Endothelial cell of umbilical vein (primary cell): ENCODE data around the gene KHSRP. TPM values are rescaled to one million over a fixed set of nuclear protein-coding genes. Genes with fewer than 3 reads are reported as not detected.

Source experiments
- BruUV-seq: library from RNA; stranded (reverse); fragments of 400-500 nt; replicated peaks from 2 replicates; lab custom pipeline; 2021; lab: Mats Ljungman, UMichigan
- CTCF ChIA-PET: fragments of 300-600, 350-600 bp; sonication (Branson Sonifier 250); formaldehyde crosslinking; loops from one replicate; lab custom pipeline; 2021; ENCODE audit warnings: antibody characterized with exemption, inconsistent platforms; lab: Charles Lee
- POLR2A ChIA-PET: fragments of 300-600, 350-600 bp; sonication (Branson Sonifier 250); formaldehyde crosslinking; loops from one replicate; lab custom pipeline; 2021; ENCODE audit warnings: antibody characterized with exemption, inconsistent platforms; lab: Charles Lee
- DNase-seq: peaks from one replicate; pipeline ENCODE4 v3.0.0-alpha.2; 2011; ENCODE audit warnings: low read depth, low spot score
- FAIRE-seq: peaks from 2 replicates; lab custom pipeline; 2011; peaks lifted over from hg19 to GRCh38; lab: Jason Lieb, UNC
- H2AFZ ChIP-seq: 2 replicates; pipeline ENCODE4 v1.6.0; 2012; ENCODE audit warnings: low read depth, low read length, control low read depth, inconsistent platforms
- H3K27ac ChIP-seq: 2 replicates; pipeline ENCODE4 v1.5.1; 2011; ENCODE audit warnings: low read depth, mild to moderate bottlenecking, control low read depth, low read length, moderate library complexity; ENCODE audit not compliant: insufficient read depth
- H3K27me3 ChIP-seq, 2 experiments: 2 replicates each; pipeline versions ENCODE4 v1.6.0 to v1.6.1; 2011; ENCODE audit warnings: low read length in 2 of 2, mixed read lengths in 1 of 2; ENCODE audit not compliant: control insufficient read depth in 2 of 2, insufficient read depth in 2 of 2
- H3K36me3 ChIP-seq, 2 experiments: 2 replicates in 1 of 2; 3 replicates in 1 of 2; pipeline ENCODE4 v1.5.1; 2011; ENCODE audit warnings: low read length in 2 of 2, mild to moderate bottlenecking in 1 of 2, moderate library complexity in 1 of 2; ENCODE audit not compliant: control insufficient read depth in 2 of 2, insufficient read depth in 2 of 2; ENCODE audit errors: extremely low read depth in 1 of 2
- H3K4me1 ChIP-seq: 3 replicates; pipeline ENCODE4 v1.5.1; 2011; ENCODE audit warnings: mild to moderate bottlenecking, low read length; ENCODE audit not compliant: control insufficient read depth, insufficient read depth; ENCODE audit errors: extremely low read depth
- H3K4me2 ChIP-seq: 2 replicates; pipeline ENCODE4 v1.6.1; 2011; ENCODE audit warnings: low read length, control low read depth, mixed read lengths; ENCODE audit not compliant: insufficient read depth
- H3K4me3 ChIP-seq, 3 experiments: fragments of 200-600 bp in 1 of 3; sonication (generic), shearing (Covaris generic) in 1 of 3; replicated peaks in 1 of 3; 2 replicates each; pipeline ENCODE4 v1.5.1; 2011 to 2016; ENCODE audit warnings: control low read depth in 3 of 3, low read length in 3 of 3, mild to moderate bottlenecking in 2 of 3, inconsistent platforms in 1 of 3, low read depth in 1 of 3, moderate library complexity in 1 of 3; ENCODE audit not compliant: insufficient read depth in 1 of 3
- H3K79me2 ChIP-seq: 2 replicates; pipeline ENCODE4 v1.6.0; 2012; ENCODE audit warnings: low read length, inconsistent platforms; ENCODE audit not compliant: control insufficient read depth, insufficient read depth
- H3K9ac ChIP-seq: replicated peaks from 2 replicates; pipeline ENCODE3; 2011; ENCODE audit warnings: low read length, control low read depth; ENCODE audit not compliant: insufficient read depth; ENCODE audit errors: extremely low read depth
- H3K9me1 ChIP-seq: replicated peaks from 3 replicates; pipeline ENCODE4 v1.6.0; 2011; ENCODE audit warnings: mild to moderate bottlenecking, low read length; ENCODE audit not compliant: control insufficient read depth, insufficient read depth; ENCODE audit errors: extremely low read depth
- H3K9me3 ChIP-seq: replicated peaks from 2 replicates; pipeline ENCODE4 v1.5.1; 2012; ENCODE audit warnings: low read length, inconsistent platforms; ENCODE audit not compliant: control insufficient read depth, insufficient read depth
- H4K20me1 ChIP-seq: replicated peaks from 2 replicates; pipeline ENCODE3; 2011; ENCODE audit warnings: mild to moderate bottlenecking, low read length; ENCODE audit not compliant: control insufficient read depth, insufficient read depth; ENCODE audit errors: extremely low read depth
- EZH2 ChIP-seq: IDR thresholded peaks from 2 replicates; pipeline ENCODE4 v1.6.1; 2012; ENCODE audit warnings: borderline replicate concordance, low read depth, mild to moderate bottlenecking, moderate library complexity, low read length, inconsistent platforms; ENCODE audit not compliant: severe bottlenecking
- FOS ChIP-seq: IDR thresholded peaks from 2 replicates; pipeline ENCODE4 v1.6.1; 2011; ENCODE audit warnings: mild to moderate bottlenecking, low read length, moderate library complexity, borderline replicate concordance; ENCODE audit not compliant: insufficient read depth
- GATA2 ChIP-seq: IDR thresholded peaks from 2 replicates; pipeline ENCODE4 v1.7.0; 2011; ENCODE audit warnings: low read depth, mild to moderate bottlenecking, moderate library complexity, mixed read lengths, low read length; ENCODE audit not compliant: insufficient read length, insufficient read depth
- JUN ChIP-seq: IDR thresholded peaks from 2 replicates; pipeline ENCODE4 v1.6.1; 2011; ENCODE audit warnings: borderline replicate concordance, low read depth; ENCODE audit not compliant: insufficient read length, insufficient read depth
- MYC ChIP-seq: IDR thresholded peaks from one replicate; pipeline ENCODE4 v1.6.1; 2011; ENCODE audit warnings: mild to moderate bottlenecking, low read depth, low read length
- POLR2A ChIP-seq: IDR thresholded peaks from 2 replicates; pipeline ENCODE4 v1.6.1; 2012; ENCODE audit warnings: low read depth, mild to moderate bottlenecking, control low read depth, low read length
- POLR2AphosphoS5 ChIP-seq: IDR thresholded peaks from 2 replicates; pipeline ENCODE4 v1.6.1; 2012; ENCODE audit warnings: low read depth, mild to moderate bottlenecking, control low read depth, low read length, moderate library complexity; ENCODE audit not compliant: insufficient read depth
- dilution Hi-C: fragments of 300-500 bp; cut with MboI; formaldehyde crosslinking; loops from one replicate; pipeline ENCODE4 v1.15.0; 2019; ENCODE audit warnings: low sequenced_read_pairs; ENCODE audit not compliant: extremely low pct_ligation_motif_present
- intact Hi-C: fragments of 100-400 bp; cut with micrococcal nuclease; formaldehyde crosslinking; loops from one replicate; pipeline ENCODE4 v1.10.0; 2022
- polyA plus RNA-seq, 4 experiments: library from polyadenylated mRNA; depleted of rRNA in 3 of 4; stranded (reverse) in 3 of 4; unstranded in 1 of 4; fragments of >200 nt; gene quantifications; 2 replicates each; pipeline versions ENCODE4 v1.2.1 to v1.2.3, GENCODE V29; 2011 to 2012; ENCODE audit warnings: missing spikeins in 1 of 4
- total RNA-seq: library from RNA; stranded (reverse); gene quantifications from 2 replicates; pipeline ENCODE4 v1.2.3, GENCODE V29; 2021
- TF ChIP-seq, protein P1 (sequence below): IDR thresholded peaks from 2 replicates; pipeline ENCODE4 v1.6.1; 2011; ENCODE audit not compliant: insufficient read depth, insufficient read length
- TF ChIP-seq, protein P2 (sequence below), 2 donors: IDR thresholded peaks; 1 replicate in 1 of 2; 2 replicates in 1 of 2; pipeline ENCODE4 v1.5.1; 2011; ENCODE audit warnings: low read length in 2 of 2, mild to moderate bottlenecking in 2 of 2, moderate library complexity in 2 of 2, control low read depth in 1 of 2, inconsistent platforms in 1 of 2, low read depth in 1 of 2; ENCODE audit not compliant: insufficient read depth in 1 of 2; ENCODE audit errors: extremely low read depth in 1 of 2

KHSRP gene
- total and polyA plus RNA-seq, 2 donors (not counting 3 experiments of a cell fraction or from before 2014, with no cell fraction given), result 98.3 to 372 TPM

DNA sequence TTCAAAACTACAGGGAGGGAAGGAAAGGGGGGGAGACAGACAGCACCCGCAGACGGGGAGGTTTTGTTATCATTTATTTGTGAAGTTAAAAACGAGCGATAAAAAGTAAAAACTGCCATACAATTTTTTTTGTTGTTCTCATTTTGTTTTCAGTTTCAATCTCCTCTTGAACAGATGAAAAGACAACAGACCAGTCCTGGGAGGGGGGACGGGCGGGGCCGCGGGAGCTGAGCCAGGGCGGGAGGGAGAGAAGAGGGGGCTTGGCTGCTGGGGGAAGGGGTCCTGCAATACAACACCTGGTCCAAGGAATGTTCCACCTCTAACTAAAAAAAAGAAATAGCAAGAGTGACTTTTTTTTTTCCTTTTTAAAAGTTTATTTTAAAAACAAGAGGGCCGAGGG, 11.3 kb downstream of the KHSRP start:
- dilution Hi-C loops, result no loop called here
- Histone ChIP-seq H3K27ac (no peak overlapping the region), H3K4me3 (no peak overlapping the region), H3K9ac (no peak overlapping the region), H4K20me1 (no peaks in the 10 kb centered on the region), H3K9me1 (no peaks in the 10 kb centered on the region), H3K79me2 (no peaks in the 10 kb centered on the region), H3K27me3 (no peaks in the 10 kb centered on the region), H3K4me1 (no peaks in the 10 kb centered on the region), H2AFZ (no peak overlapping the region), H3K9me3 (no peaks in the 10 kb centered on the region), H3K36me3 (peaks cover 19 to 35% of the 10 kb centered on the region in 2 experiments), H3K4me2 (no peak overlapping the region)
- no TSS peak for BruUV-seq
- TF ChIP-seq FOS (no peak), EZH2 (no peak)
- TF ChIP-seq, protein P1, sequence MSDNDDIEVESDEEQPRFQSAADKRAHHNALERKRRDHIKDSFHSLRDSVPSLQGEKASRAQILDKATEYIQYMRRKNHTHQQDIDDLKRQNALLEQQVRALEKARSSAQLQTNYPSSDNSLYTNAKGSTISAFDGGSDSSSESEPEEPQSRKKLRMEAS, result no peak
- DNase-seq (no peak), FAIRE-seq (no peak)
- CTCF ChIA-PET, result no interaction called here
- intact Hi-C loops, result no loop called here
- POLR2A ChIA-PET, result no interaction called here

GRCh38 chr19:6412447-6413091, 12.0 kb downstream of the KHSRP start:
- no TSS peak for BruUV-seq

More at GRCh38 chr19:6412447-6413091, 12.0 kb downstream of the KHSRP start:
- H4K20me1 ChIP-seq, result no peaks in the 10 kb centered on the region
- intact Hi-C loops (no loop called here), dilution Hi-C loops (no loop called here)
- no peak overlapping the region for H3K4me2 ChIP-seq
- CTCF ChIA-PET, result interaction anchor here (1.0 kb wide), 1 partner anchor 12 kb away, joined by 5 read pairs; the partner anchor contains the start of gene KHSRP
- no peak for FAIRE-seq
- POLR2A ChIA-PET, result no interaction called here
- H3K9me1 ChIP-seq, result no peaks in the 10 kb centered on the region
- H3K27ac ChIP-seq, result no peak overlapping the region
- H3K79me2 ChIP-seq, result no peaks in the 10 kb centered on the region
- H3K4me1 ChIP-seq, result no peaks in the 10 kb centered on the region
- no peak overlapping the region for H2AFZ ChIP-seq
- no peak for DNase-seq
- peaks cover 14 to 28% of the 10 kb centered on the region in 2 experiments for H3K36me3 ChIP-seq
- no peak overlapping the region for H3K4me3 ChIP-seq
- no peak overlapping the region for H3K9ac ChIP-seq
- no peaks in the 10 kb centered on the region for H3K9me3 ChIP-seq
- TF ChIP-seq EZH2 (no peak), POLR2AphosphoS5 (peak; percentile 23), JUN (no peak), GATA2 (no peak), MYC (no peak), POLR2A (peak; percentile 14), FOS (no peak)
- TF ChIP-seq, protein P1, result no peak
- TF ChIP-seq, protein P2, sequence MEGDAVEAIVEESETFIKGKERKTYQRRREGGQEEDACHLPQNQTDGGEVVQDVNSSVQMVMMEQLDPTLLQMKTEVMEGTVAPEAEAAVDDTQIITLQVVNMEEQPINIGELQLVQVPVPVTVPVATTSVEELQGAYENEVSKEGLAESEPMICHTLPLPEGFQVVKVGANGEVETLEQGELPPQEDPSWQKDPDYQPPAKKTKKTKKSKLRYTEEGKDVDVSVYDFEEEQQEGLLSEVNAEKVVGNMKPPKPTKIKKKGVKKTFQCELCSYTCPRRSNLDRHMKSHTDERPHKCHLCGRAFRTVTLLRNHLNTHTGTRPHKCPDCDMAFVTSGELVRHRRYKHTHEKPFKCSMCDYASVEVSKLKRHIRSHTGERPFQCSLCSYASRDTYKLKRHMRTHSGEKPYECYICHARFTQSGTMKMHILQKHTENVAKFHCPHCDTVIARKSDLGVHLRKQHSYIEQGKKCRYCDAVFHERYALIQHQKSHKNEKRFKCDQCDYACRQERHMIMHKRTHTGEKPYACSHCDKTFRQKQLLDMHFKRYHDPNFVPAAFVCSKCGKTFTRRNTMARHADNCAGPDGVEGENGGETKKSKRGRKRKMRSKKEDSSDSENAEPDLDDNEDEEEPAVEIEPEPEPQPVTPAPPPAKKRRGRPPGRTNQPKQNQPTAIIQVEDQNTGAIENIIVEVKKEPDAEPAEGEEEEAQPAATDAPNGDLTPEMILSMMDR (IDR thresholded peaks at IDR 0.05; ENCODE audit: extremely low read depth in 1 of 2, insufficient read depth in 1 of 2, low read depth in 1 of 2, low read length in 2 of 2), result peak; percentile 49 to 72
- H3K27me3 ChIP-seq, result no peaks in the 10 kb centered on the region
